HL-60 (cell line): ENCODE results near the gene CHMP5.

Experiments used
- DNase-seq, 2 experiments: peaks; one replicate each; pipeline ENCODE4 v3.0.0-alpha.2; 2010 to 2020; ENCODE audit warnings: low read depth in 1 of 2, low spot score in 1 of 2
- H3K27ac ChIP-seq: fragments of 250-450 bp; sonication (Bioruptor Pico); replicated peaks from 2 replicates; pipeline ENCODE4 v1.5.1; 2020; ENCODE audit warnings: mild to moderate bottlenecking, moderate library complexity
- H3K27me3 ChIP-seq: fragments of 250-450 bp; sonication (Bioruptor Pico); 2 replicates; pipeline ENCODE4 v1.5.1; 2021; ENCODE audit warnings: mild to moderate bottlenecking, moderate library complexity; ENCODE audit not compliant: insufficient read depth, poor library complexity, severe bottlenecking
- H3K4me3 ChIP-seq: replicated peaks from 2 replicates; pipeline ENCODE4 v1.5.1; 2011; ENCODE audit warnings: mild to moderate bottlenecking, control low read depth, low read length; ENCODE audit not compliant: insufficient read depth
- GABPA ChIP-seq: IDR thresholded peaks from 2 replicates; pipeline ENCODE4 v1.6.1; 2012; ENCODE audit warnings: low read depth
- POLR2AphosphoS5 ChIP-seq: IDR thresholded peaks from 2 replicates; pipeline ENCODE4 v1.6.1; 2012; ENCODE audit warnings: low read depth
- SPI1 ChIP-seq: IDR thresholded peaks from 2 replicates; pipeline ENCODE4 v1.6.1; 2012; ENCODE audit warnings: low read depth, mild to moderate bottlenecking, borderline replicate concordance
- TF ChIP-seq, protein P1 (sequence below): IDR thresholded peaks from 2 replicates; pipeline ENCODE4 v1.6.1; 2012; ENCODE audit warnings: low read depth; ENCODE audit not compliant: insufficient replicate concordance
- TF ChIP-seq, protein P2 (sequence below): IDR thresholded peaks from one replicate; pipeline ENCODE4 v1.5.1; 2011; ENCODE audit warnings: low read length, control low read depth, inconsistent platforms; ENCODE audit not compliant: insufficient read depth

CHMP5 gene

GRCh38 chr9:33306037-33306436, 41.2 kb downstream of the CHMP5 start:
- H3K4me3 ChIP-seq: no peak overlapping the region
- H3K27me3 ChIP-seq: no peaks in the 10 kb centered on the region
- TF ChIP-seq, protein P1, sequence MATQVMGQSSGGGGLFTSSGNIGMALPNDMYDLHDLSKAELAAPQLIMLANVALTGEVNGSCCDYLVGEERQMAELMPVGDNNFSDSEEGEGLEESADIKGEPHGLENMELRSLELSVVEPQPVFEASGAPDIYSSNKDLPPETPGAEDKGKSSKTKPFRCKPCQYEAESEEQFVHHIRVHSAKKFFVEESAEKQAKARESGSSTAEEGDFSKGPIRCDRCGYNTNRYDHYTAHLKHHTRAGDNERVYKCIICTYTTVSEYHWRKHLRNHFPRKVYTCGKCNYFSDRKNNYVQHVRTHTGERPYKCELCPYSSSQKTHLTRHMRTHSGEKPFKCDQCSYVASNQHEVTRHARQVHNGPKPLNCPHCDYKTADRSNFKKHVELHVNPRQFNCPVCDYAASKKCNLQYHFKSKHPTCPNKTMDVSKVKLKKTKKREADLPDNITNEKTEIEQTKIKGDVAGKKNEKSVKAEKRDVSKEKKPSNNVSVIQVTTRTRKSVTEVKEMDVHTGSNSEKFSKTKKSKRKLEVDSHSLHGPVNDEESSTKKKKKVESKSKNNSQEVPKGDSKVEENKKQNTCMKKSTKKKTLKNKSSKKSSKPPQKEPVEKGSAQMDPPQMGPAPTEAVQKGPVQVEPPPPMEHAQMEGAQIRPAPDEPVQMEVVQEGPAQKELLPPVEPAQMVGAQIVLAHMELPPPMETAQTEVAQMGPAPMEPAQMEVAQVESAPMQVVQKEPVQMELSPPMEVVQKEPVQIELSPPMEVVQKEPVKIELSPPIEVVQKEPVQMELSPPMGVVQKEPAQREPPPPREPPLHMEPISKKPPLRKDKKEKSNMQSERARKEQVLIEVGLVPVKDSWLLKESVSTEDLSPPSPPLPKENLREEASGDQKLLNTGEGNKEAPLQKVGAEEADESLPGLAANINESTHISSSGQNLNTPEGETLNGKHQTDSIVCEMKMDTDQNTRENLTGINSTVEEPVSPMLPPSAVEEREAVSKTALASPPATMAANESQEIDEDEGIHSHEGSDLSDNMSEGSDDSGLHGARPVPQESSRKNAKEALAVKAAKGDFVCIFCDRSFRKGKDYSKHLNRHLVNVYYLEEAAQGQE: no peak
- TF ChIP-seq POLR2AphosphoS5 (no peak), SPI1 (no peak), GABPA (no peak)
- TF ChIP-seq, protein P2, sequence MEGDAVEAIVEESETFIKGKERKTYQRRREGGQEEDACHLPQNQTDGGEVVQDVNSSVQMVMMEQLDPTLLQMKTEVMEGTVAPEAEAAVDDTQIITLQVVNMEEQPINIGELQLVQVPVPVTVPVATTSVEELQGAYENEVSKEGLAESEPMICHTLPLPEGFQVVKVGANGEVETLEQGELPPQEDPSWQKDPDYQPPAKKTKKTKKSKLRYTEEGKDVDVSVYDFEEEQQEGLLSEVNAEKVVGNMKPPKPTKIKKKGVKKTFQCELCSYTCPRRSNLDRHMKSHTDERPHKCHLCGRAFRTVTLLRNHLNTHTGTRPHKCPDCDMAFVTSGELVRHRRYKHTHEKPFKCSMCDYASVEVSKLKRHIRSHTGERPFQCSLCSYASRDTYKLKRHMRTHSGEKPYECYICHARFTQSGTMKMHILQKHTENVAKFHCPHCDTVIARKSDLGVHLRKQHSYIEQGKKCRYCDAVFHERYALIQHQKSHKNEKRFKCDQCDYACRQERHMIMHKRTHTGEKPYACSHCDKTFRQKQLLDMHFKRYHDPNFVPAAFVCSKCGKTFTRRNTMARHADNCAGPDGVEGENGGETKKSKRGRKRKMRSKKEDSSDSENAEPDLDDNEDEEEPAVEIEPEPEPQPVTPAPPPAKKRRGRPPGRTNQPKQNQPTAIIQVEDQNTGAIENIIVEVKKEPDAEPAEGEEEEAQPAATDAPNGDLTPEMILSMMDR: no peak
- DNase-seq: no peak
- no peak overlapping the region for H3K27ac ChIP-seq

- Histone ChIP-seq H3K27me3 (no peaks in the 10 kb centered on the region), H3K27ac (no peak overlapping the region), H3K4me3 (no peak overlapping the region)
- DNase-seq: no peak
- TF ChIP-seq SPI1: no peak
- TF ChIP-seq, protein P1: no peak
- TF ChIP-seq POLR2AphosphoS5: no peak
- TF ChIP-seq GABPA: no peak
- TF ChIP-seq, protein P2: no peak
Measured at GRCh38 chr9:33307067-33307466, 42.2 kb downstream of the CHMP5 start.

- TF ChIP-seq, protein P1: no peak
- TF ChIP-seq, protein P2: no peak
- TF ChIP-seq GABPA (no peak), SPI1 (no peak), POLR2AphosphoS5 (no peak)
- Histone ChIP-seq H3K4me3 (no peak overlapping the region), H3K27me3 (no peaks in the 10 kb centered on the region), H3K27ac (no peak overlapping the region)
- no peak for DNase-seq
Measured at GRCh38 chr9:33309903-33310302, 45.1 kb downstream of the CHMP5 start.
